KOPT-K1 (cell line): ENCODE measurements around the gene DND1.
A peak's percentile ranks its signal among the peaks of the same experiment; 100 is the strongest.
"Not testable (repeated sequence)": the region's sequence is repeated elsewhere in the genome, so short reads cannot be mapped to it uniquely, and the experiment has no call there.

Experiments
- H3K27ac ChIP-seq: fragments of 200-600 bp; sonication (generic); 2 replicates; pipeline ENCODE4 v1.5.1; 2016; ENCODE audit warnings: antibody characterized with exemption, mild to moderate bottlenecking, low read depth, low read length; ENCODE audit not compliant: poor library complexity, severe bottlenecking
- H3K36me3 ChIP-seq: fragments of 200-600 bp; sonication (generic); 2 replicates; pipeline ENCODE4 v1.5.1; 2017; ENCODE audit warnings: antibody characterized with exemption, mild to moderate bottlenecking, low read length, moderate library complexity; ENCODE audit not compliant: insufficient read depth
- H3K9me3 ChIP-seq: fragments of 200-600 bp; sonication (generic); 2 replicates; pipeline ENCODE4 v1.5.1; 2017; ENCODE audit warnings: antibody characterized with exemption, low read length, mild to moderate bottlenecking; ENCODE audit not compliant: insufficient read depth, poor library complexity, severe bottlenecking

The DND1 gene

GRCh38 chr5:140690941-140691924, 17.9 kb upstream of the DND1 start, which contains the start of the genes HARS1 and HARS2:
Gene HARS1, minus strand, starts transcription at chr5:140691370. Its CDS starts 66 bp downstream, at chr5:140691304.
Gene HARS2, plus strand, starts transcription at chr5:140691455. Its CDS starts 194 bp downstream, at chr5:140691649.
- Histone ChIP-seq H3K36me3 (peaks cover 68% of the 10 kb centered on the region), H3K9me3 (no peaks in the 10 kb centered on the region), H3K27ac (peak within 1 kb of the TSS; percentile 72)

- H3K36me3 ChIP-seq, result peaks cover 67% of the 10 kb centered on the region
These were observed 17.1 kb upstream of the DND1 start for GRCh38 chr5:140690376-140690932.

GRCh38 chr5:140678993-140679392, 5.6 kb upstream of the DND1 start:
- Histone ChIP-seq H3K27ac (no peak overlapping the region), H3K9me3 (no peaks in the 10 kb centered on the region), H3K36me3 (peaks cover 91% of the 10 kb centered on the region)

More at GRCh38 chr5:140690376-140690932, 17.1 kb upstream of the DND1 start:
- no peaks in the 10 kb centered on the region for H3K9me3 ChIP-seq
- H3K27ac ChIP-seq, result peak overlapping the region; percentile 72

- H3K27ac ChIP-seq, result no peak overlapping the region
- H3K36me3 ChIP-seq, result peaks cover 93% of the 10 kb centered on the region
- no peaks in the 10 kb centered on the region for H3K9me3 ChIP-seq
These were observed 4.6 kb upstream of the DND1 start for GRCh38 chr5:140677947-140678346.

GRCh38 chr5:140674629-140675028, 1.3 kb upstream of the DND1 start:
- H3K36me3 ChIP-seq, result peaks cover 100% of the 10 kb centered on the region
- H3K27ac ChIP-seq, result no peak overlapping the region
- no peaks in the 10 kb centered on the region for H3K9me3 ChIP-seq

GRCh38 chr5:140674211-140674610, 835 bp upstream of the DND1 start:
- Histone ChIP-seq H3K9me3 (no peaks in the 10 kb centered on the region), H3K36me3 (peaks cover 100% of the 10 kb centered on the region), H3K27ac (no peak overlapping the region)

- Histone ChIP-seq H3K36me3 (peaks cover 100% of the 10 kb centered on the region), H3K9me3 (no peaks in the 10 kb centered on the region), H3K27ac (no peak overlapping the region)
These were observed 755 bp downstream of the DND1 start for GRCh38 chr5:140672455-140673186.

- Histone ChIP-seq H3K27ac (no peak overlapping the region), H3K36me3 (peaks cover 100% of the 10 kb centered on the region), H3K9me3 (no peaks in the 10 kb centered on the region)
These were observed 1.8 kb downstream of the DND1 start for GRCh38 chr5:140671472-140672125.

- not testable (repeated sequence) for H3K9me3 ChIP-seq, H3K27ac ChIP-seq
- H3K36me3 ChIP-seq, result peaks cover 96% of the 10 kb centered on the region
These were observed 2.3 kb downstream of the DND1 start for GRCh38 chr5:140671035-140671434.

- Histone ChIP-seq H3K9me3 (no peaks in the 10 kb centered on the region), H3K36me3 (peaks cover 71% of the 10 kb centered on the region), H3K27ac (peak within 1 kb of the TSS; percentile 79)
These were observed 8.8 kb downstream of the DND1 start, which contains the start of gene WDR55 for GRCh38 chr5:140664359-140665119. Gene WDR55, plus strand, starts transcription at chr5:140664904. Its CDS starts 9 bp downstream, at chr5:140664913.

- peaks cover 71% of the 10 kb centered on the region for H3K36me3 ChIP-seq
- H3K9me3 ChIP-seq, result no peaks in the 10 kb centered on the region
- H3K27ac ChIP-seq, result peak overlapping the region; percentile 79
These were observed 9.4 kb downstream of the DND1 start for GRCh38 chr5:140664030-140664358.

GRCh38 chr5:140660371-140660770, 13.0 kb downstream of the DND1 start:
- not testable (repeated sequence) for H3K27ac ChIP-seq, H3K9me3 ChIP-seq
- peaks cover 81% of the 10 kb centered on the region for H3K36me3 ChIP-seq

- peaks cover 96% of the 10 kb centered on the region for H3K36me3 ChIP-seq
- no peaks in the 10 kb centered on the region for H3K9me3 ChIP-seq
- H3K27ac ChIP-seq, result no peak overlapping the region
These were observed 14.5 kb downstream of the DND1 start for GRCh38 chr5:140658870-140659269.

GRCh38 chr5:140647042-140647419, 26.3 kb downstream of the DND1 start:
- peaks cover 67% of the 10 kb centered on the region for H3K36me3 ChIP-seq
- no peaks in the 10 kb centered on the region for H3K9me3 ChIP-seq
- H3K27ac ChIP-seq, result peak overlapping the region; percentile 79
